ENCODE measurements around the gene MREG. TPM values are rescaled to one million over a fixed set of nuclear protein-coding genes. Genes with fewer than 3 reads are reported as not detected.
"Not testable (repeated sequence)": the region's sequence is repeated elsewhere in the genome, so short reads cannot be mapped to it uniquely, and the experiment has no call there.

The MREG gene
- total RNA-seq, 1 donor from 2014 or later, result 3.3 TPM

GRCh38 chr2:215961981-215962380, 51.4 kb downstream of the MREG start:
- no peak for DNase-seq (ENCODE audit: low read depth in 2 of 2)

GRCh38 chr2:215958257-215958656, 55.1 kb downstream of the MREG start:
- no peak for DNase-seq (ENCODE audit: low read depth in 2 of 2)

DNA sequence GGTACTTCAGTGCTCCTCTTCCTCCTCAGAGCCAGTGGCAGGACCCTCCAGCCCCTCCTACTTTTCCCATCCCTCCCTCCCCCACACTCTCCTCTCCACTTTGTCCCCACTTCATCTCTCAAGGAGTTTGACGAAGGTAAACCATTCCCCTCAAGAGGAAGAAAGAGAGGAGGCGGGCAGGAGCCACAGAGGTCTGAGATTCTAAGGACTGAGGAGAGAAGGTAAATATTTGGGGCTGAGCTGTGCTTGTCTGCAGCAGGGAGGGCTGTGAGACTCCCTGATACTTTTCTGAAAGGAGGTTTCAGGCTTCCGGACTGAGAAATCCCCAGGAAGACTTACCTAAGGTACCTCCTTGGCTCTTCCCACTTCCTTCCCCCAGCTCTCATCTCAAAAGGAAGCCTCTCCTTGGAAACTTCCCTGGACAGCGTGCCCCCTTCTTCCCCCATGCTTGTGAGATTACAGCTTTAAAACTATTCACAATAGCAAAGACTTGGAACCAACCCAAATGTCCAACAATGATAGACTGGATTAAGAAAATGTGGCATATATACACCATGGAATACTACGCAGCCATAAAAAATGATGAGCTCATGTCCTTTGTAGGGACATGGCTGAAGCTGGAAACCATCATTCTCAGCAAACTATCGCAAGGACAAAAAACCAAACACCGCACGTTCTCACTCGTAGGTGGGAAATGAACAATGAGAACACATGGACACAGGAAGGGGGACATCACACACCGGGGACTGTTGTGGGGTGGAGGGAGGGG, 55.8 kb downstream of the MREG start:
- not testable (repeated sequence) for DNase-seq (ENCODE audit: low read depth in 2 of 2)

GRCh38 chr2:215952860-215953637, 60.3 kb downstream of the MREG start:
- DNase-seq (ENCODE audit: low read depth in 2 of 2), result no peak

DNA sequence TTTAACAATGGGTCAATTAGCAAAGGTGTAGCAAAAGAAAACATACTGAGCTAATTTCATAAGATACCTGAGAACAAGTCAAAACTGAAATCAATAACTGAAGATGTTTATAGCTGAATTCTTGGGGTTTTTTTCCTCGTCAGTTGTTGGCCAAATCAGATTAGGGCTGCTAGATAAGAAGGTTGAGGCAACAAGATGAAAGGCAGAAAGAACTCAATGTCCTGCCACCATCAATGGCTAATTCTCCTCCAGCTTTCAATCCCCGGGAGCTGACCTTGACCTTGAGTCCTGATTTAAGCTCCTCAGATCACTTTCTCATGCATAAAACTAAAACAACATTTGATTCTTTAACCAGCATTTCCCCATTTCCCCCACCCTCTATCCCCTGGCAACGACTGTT, 61.8 kb downstream of the MREG start:
- DNase-seq (ENCODE audit: low read depth in 2 of 2), result no peak

DNA sequence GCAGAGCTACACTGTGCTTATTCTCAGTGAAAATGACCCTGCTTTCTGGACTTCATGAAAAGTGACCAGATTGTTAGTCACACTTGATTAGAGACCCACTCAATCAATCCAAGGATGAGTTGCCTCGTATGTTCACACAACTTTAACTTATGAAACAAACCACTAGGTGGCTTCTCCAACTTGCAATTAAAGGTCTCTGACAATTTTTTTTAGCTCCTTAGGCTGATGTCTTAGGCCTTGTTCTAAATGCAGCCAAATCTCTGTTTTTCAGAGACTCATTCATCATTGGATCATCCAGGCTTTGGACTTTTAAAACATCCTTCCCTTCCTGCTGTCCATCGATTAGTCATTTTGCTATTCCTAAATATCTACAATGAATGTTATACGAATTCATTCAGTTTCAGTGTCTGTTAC, 63.4 kb downstream of the MREG start:
- peak in 1 of 2 donors; percentile 49 for DNase-seq (ENCODE audit: low read depth in 2 of 2)

- DNase-seq (ENCODE audit: low read depth in 2 of 2), result no peak
Measured at GRCh38 chr2:215948051-215948450, 65.3 kb downstream of the MREG start.

DNA sequence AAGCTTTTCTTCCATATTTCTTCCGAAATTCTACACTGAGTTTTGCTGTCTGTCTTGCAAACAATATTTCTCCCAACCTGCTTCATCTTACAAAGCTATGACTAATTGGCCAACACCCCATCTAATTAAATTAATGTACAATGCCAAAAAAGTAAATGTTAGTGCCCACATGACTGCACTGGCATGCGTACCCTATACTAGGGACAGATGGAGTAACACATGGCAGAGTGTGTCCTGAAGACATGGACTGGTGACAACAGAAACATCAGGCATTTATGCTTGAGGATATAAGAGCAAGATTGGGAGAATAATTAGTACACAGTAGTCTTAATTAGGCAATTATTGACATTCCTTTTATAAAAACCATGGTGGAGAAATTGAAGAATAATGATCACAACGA, 66.8 kb downstream of the MREG start:
- no peak for DNase-seq (ENCODE audit: low read depth in 2 of 2)

- no peak for DNase-seq (ENCODE audit: low read depth in 2 of 2)
Measured at GRCh38 chr2:215942194-215942593, 71.2 kb downstream of the MREG start.

- no peak for DNase-seq (ENCODE audit: low read depth in 2 of 2)
Measured at GRCh38 chr2:215941726-215942125, 71.6 kb downstream of the MREG start.

- DNase-seq (ENCODE audit: low read depth in 2 of 2), result no peak
Measured at GRCh38 chr2:215940645-215941184, 72.6 kb downstream of the MREG start.

- DNase-seq (ENCODE audit: low read depth in 2 of 2), result no peak
Measured at GRCh38 chr2:215937190-215937589, 76.2 kb downstream of the MREG start.

DNA sequence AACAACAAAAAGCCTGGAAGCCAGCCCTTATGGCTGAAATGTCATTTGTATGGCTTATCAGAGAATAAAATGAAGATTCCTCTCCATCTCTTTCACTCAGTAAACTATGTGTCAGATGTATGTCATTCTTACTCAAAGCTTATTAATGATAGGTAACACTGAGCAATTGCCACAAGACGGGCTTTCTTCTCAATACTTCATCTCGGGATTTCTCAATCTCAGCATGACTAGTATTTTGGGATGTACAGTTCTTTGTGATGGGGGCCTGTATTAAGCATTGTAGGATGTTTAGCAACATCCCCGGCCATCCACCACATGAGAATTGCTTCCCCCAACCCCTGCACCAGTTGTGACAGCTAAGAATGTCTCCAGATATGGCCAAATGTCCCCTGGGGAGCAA, 80.2 kb downstream of the MREG start:
- DNase-seq (ENCODE audit: low read depth in 2 of 2), result no peak

GRCh38 chr2:215931256-215931903, 82.0 kb downstream of the MREG start:
- peak; percentile 63 to 80 for DNase-seq (ENCODE audit: low read depth in 2 of 2)

GRCh38 chr2:215930505-215931253, 82.7 kb downstream of the MREG start:
- DNase-seq (ENCODE audit: low read depth in 2 of 2), result no peak

DNA sequence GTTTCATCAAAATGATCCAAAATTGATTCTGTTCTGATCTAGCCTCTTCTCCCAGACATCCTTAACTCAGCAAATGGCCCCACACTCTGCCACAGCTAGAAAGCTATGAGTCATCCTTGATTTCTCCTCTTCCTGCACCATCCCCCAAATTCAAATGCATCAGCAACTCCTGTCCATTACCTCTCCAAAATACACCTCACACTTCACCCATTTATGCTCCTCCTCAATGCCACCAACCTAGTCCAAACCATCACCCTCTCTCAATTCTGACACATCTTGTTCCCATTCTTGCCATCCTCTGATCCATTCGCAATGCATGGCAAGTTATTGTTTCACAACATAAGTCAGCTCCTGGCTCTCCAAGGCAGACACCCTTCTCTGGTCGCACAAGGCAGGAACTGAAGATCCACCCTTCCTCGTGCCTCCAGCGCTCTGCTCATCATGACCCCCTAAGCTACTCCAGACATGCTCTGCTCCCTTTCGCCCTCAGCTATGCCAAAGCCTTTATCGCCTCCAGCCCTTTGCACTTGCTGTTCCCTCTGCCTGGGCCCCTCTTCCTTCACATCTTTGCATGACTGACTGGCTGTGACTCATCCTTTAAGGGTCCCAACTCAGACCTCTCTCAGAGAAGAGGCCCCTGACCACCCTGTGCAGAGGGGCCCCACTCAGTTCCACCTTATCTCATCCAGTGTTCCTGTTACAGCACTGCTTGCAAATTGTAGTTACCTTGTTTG, 83.6 kb downstream of the MREG start:
- DNase-seq (ENCODE audit: low read depth in 2 of 2), result no peak

- DNase-seq (ENCODE audit: low read depth in 2 of 2), result no peak
Measured at GRCh38 chr2:215928086-215928485, 85.3 kb downstream of the MREG start.

- DNase-seq (ENCODE audit: low read depth in 2 of 2), result not testable (repeated sequence)
Measured at GRCh38 chr2:215926992-215927391, 86.4 kb downstream of the MREG start.

DNA sequence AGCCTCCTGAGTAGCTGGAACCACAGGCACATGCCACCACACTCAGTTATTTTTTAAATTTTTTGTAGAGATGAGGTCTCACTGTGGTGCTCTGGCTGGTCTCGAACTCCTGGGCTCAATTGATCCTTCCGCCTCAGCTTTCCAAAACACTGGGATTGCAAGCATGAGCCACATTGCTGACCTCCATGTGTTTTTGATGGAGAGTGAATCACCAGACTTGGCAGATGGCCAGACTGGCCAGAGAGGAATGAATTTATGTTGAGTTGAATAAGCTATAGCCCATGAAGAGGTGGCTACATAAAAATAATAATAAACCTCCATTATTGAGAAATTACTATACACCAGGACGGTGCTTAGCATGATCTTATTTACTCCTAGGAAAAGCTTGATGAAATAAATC, 91.5 kb downstream of the MREG start:
- peak; percentile 51 to 92 for DNase-seq (ENCODE audit: low read depth in 2 of 2)

DNA sequence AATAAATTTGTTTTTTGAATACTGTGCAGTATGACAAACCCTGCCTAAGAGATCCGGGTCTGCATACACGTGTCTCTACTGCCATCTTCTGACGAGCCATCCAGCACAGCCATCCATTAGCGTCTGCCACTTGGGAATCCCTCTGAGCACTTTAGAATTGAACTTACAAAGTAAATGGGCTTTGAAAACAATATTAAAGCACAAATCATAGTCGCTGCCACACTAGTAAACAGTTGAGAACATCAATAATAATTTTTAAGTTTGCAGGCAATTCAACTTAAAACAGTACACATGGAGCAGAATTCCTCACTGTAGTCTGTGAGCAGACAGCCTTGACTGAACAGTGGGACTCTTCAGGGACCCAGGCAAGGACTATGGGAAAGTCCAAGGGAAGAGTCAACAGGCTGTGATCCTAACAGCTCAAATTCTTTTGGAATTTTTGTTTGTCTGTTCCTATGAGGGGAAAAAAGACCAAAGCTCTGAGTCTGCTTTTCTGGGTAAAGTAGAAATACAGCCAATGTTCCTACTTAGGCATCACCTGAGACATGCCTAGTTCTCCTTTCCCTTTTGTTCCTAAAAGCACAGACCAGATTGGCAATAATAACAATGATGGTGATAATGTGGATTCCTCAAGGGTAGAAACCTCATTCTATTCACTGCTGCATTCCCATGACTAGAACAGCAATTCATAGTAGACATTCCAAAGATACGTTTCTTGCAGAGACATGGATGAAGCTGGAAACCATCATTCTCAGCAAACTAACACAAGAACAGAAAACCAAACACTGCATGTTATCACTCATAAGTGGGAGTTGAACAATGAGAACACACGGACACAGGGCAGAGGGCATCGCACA, 92.9 kb downstream of the MREG start:
- peak; percentile 58 to 88 for DNase-seq (ENCODE audit: low read depth in 2 of 2)

Data from dermis microvascular lymphatic vessel endothelial cell (primary cell).